GM19035 (cell line): ENCODE measurements around the gene VPS37D.

Experiments
- ATAC-seq: cut with Tn5 transposase; IDR thresholded peaks from one replicate; pipeline ENCODE4 v1.9.1; 2021; ENCODE audit not compliant: unreplicated experiment

Gene VPS37D

GRCh38 chr7:73678862-73679261 is 11.2 kb downstream of the VPS37D start:
- ATAC-seq, result no peak

- no peak for ATAC-seq
These were observed 12.1 kb downstream of the VPS37D start for GRCh38 chr7:73679709-73680108.

- no peak for ATAC-seq
These were observed 12.9 kb downstream of the VPS37D start for GRCh38 chr7:73680501-73680900.

- no peak for ATAC-seq
These were observed 13.4 kb downstream of the VPS37D start for GRCh38 chr7:73681031-73681430.

- ATAC-seq, result no peak
These were observed 15.1 kb downstream of the VPS37D start for GRCh38 chr7:73682745-73683055.

- peak; percentile 95 for ATAC-seq
These were observed 15.6 kb downstream of the VPS37D start, which contains the start of the genes BUD23 and DNAJC30 for GRCh38 chr7:73683056-73683787. Gene BUD23, plus strand, starts transcription at chr7:73683597. Its CDS starts 29 bp downstream, at chr7:73683626. Gene DNAJC30, minus strand, starts transcription at chr7:73683453. Its CDS starts 30 bp downstream, at chr7:73683423.

- ATAC-seq, result peak; percentile 27
These were observed 16.4 kb downstream of the VPS37D start for GRCh38 chr7:73683788-73684693.

- ATAC-seq, result no peak
These were observed 17.7 kb downstream of the VPS37D start for GRCh38 chr7:73685311-73685710.

- no peak for ATAC-seq
These were observed 20.7 kb downstream of the VPS37D start for GRCh38 chr7:73688288-73688687.

GRCh38 chr7:73690646-73691045 is 23.0 kb downstream of the VPS37D start:
- no peak for ATAC-seq

- ATAC-seq, result no peak
These were observed 28.7 kb downstream of the VPS37D start for GRCh38 chr7:73696372-73696771.

GRCh38 chr7:73698410-73698809 is 30.8 kb downstream of the VPS37D start:
- ATAC-seq, result no peak

- ATAC-seq, result no peak
These were observed 31.9 kb downstream of the VPS37D start for GRCh38 chr7:73699370-73700068.

GRCh38 chr7:73700069-73700423 is 32.4 kb downstream of the VPS37D start:
- no peak for ATAC-seq

- no peak for ATAC-seq
These were observed 33.0 kb downstream of the VPS37D start for GRCh38 chr7:73700581-73701134.

- no peak for ATAC-seq
These were observed 33.8 kb downstream of the VPS37D start for GRCh38 chr7:73701357-73701995.

- no peak for ATAC-seq
These were observed 34.6 kb downstream of the VPS37D start for GRCh38 chr7:73702226-73702625.

- no peak for ATAC-seq
These were observed 35.0 kb downstream of the VPS37D start for GRCh38 chr7:73702665-73703064.

GRCh38 chr7:73703225-73703624 is 35.6 kb downstream of the VPS37D start:
- no peak for ATAC-seq

GRCh38 chr7:73703757-73704639 is 36.4 kb downstream of the VPS37D start:
- no peak for ATAC-seq
